Glutamatergic neuron (in vitro differentiated cells): Measurements from ENCODE around the gene MIP. TPM values are rescaled to one million over a fixed set of nuclear protein-coding genes. Genes with fewer than 3 reads are reported as not detected.

Source experiments
- DNase-seq: peaks from one replicate; pipeline ENCODE4 v3.0.0; 2022
- H3K27ac Mint-ChIP-seq: one replicate; pipeline ENCODE4 v1.8.0; 2020; ENCODE audit warnings: mild to moderate bottlenecking, mixed read lengths, inconsistent platforms; ENCODE audit not compliant: unreplicated experiment
- H3K27me3 Mint-ChIP-seq: one replicate; pipeline ENCODE4 v1.8.0; 2020; ENCODE audit warnings: mild to moderate bottlenecking, moderate library complexity, mixed read lengths, inconsistent platforms; ENCODE audit not compliant: unreplicated experiment
- H3K36me3 Mint-ChIP-seq: one replicate; pipeline ENCODE4 v1.8.0; 2020; ENCODE audit warnings: mild to moderate bottlenecking, mixed read lengths, inconsistent platforms; ENCODE audit not compliant: unreplicated experiment
- H3K4me1 Mint-ChIP-seq: one replicate; pipeline ENCODE4 v1.8.0; 2020; ENCODE audit warnings: mild to moderate bottlenecking, low read depth, mixed read lengths, inconsistent platforms; ENCODE audit not compliant: unreplicated experiment
- H3K4me3 Mint-ChIP-seq: one replicate; pipeline ENCODE4 v1.8.0; 2020; ENCODE audit warnings: mild to moderate bottlenecking, mixed read lengths, inconsistent platforms; ENCODE audit not compliant: unreplicated experiment
- H3K9me3 Mint-ChIP-seq: one replicate; pipeline ENCODE4 v1.8.0; 2020; ENCODE audit warnings: mild to moderate bottlenecking, moderate library complexity, mixed read lengths, inconsistent platforms; ENCODE audit not compliant: unreplicated experiment
- CTCF ChIP-seq: fragments of 200-600 bp; sonication (generic); IDR thresholded peaks from one replicate; pipeline ENCODE4 v1.5.0; 2021; ENCODE audit not compliant: partially characterized antibody, unreplicated experiment
- total RNA-seq: library from RNA; stranded (reverse); fragmentation: NEBNext Ultra II Directional; extraction: Animal tissue kit (Norgen Biotek cat#: 25700); gene quantifications from one replicate; pipeline ENCODE4 v1.2.1, GENCODE V29; 2021; ENCODE audit not compliant: unreplicated experiment

MIP gene
- total RNA-seq, 1 donor from 2014 or later = not detected

GRCh38 chr12:56461235-56462159 is 7.0 kb upstream of the MIP start:
- Mint-ChIP-seq H3K4me3 (no peak overlapping the region), H3K9me3 (no peaks in the 10 kb centered on the region), H3K36me3 (no peaks in the 10 kb centered on the region), H3K27me3 (peaks cover 3% of the 10 kb centered on the region), H3K4me1 (no peaks in the 10 kb centered on the region), H3K27ac (no peak overlapping the region)
- no peak for DNase-seq
- no peak for TF ChIP-seq CTCF

- Mint-ChIP-seq H3K4me3 (no peak overlapping the region), H3K9me3 (no peaks in the 10 kb centered on the region), H3K36me3 (no peaks in the 10 kb centered on the region), H3K4me1 (no peaks in the 10 kb centered on the region), H3K27me3 (peaks cover 3% of the 10 kb centered on the region), H3K27ac (no peak overlapping the region)
- DNase-seq = no peak
- no peak for TF ChIP-seq CTCF
Measured at GRCh38 chr12:56457817-56458216, 3.4 kb upstream of the MIP start.

GRCh38 chr12:56451147-56451546 is 3.3 kb downstream of the MIP start:
- TF ChIP-seq CTCF = no peak
- peaks cover 3% of the 10 kb centered on the region for H3K27me3 Mint-ChIP-seq
- DNase-seq = no peak
- no peak overlapping the region for H3K27ac Mint-ChIP-seq
- peaks cover 14% of the 10 kb centered on the region for H3K4me1 Mint-ChIP-seq
- no peak overlapping the region for H3K4me3 Mint-ChIP-seq
- H3K36me3 Mint-ChIP-seq = no peaks in the 10 kb centered on the region
- H3K9me3 Mint-ChIP-seq = peaks cover 3% of the 10 kb centered on the region

GRCh38 chr12:56450241-56450640 is 4.2 kb downstream of the MIP start:
- H3K9me3 Mint-ChIP-seq = peaks cover 4% of the 10 kb centered on the region
- H3K4me1 Mint-ChIP-seq = peaks cover 14% of the 10 kb centered on the region
- H3K27ac Mint-ChIP-seq = peak overlapping the region; percentile 90
- H3K4me3 Mint-ChIP-seq = peak overlapping the region; percentile 93
- H3K36me3 Mint-ChIP-seq = no peaks in the 10 kb centered on the region
- no peak for TF ChIP-seq CTCF
- no peak for DNase-seq
- H3K27me3 Mint-ChIP-seq = peaks cover 2% of the 10 kb centered on the region

GRCh38 chr12:56449622-56449984 is 4.9 kb downstream of the MIP start:
- peaks cover 14% of the 10 kb centered on the region for H3K4me1 Mint-ChIP-seq
- no peak for TF ChIP-seq CTCF
- H3K9me3 Mint-ChIP-seq = peaks cover 4% of the 10 kb centered on the region
- no peak for DNase-seq
- H3K4me3 Mint-ChIP-seq = peak overlapping the region; percentile 93
- peak overlapping the region; percentile 90 for H3K27ac Mint-ChIP-seq
- H3K36me3 Mint-ChIP-seq = peaks cover 3% of the 10 kb centered on the region
- peaks cover 2% of the 10 kb centered on the region for H3K27me3 Mint-ChIP-seq
